ENCODE measurements around the gene SESTD1.

DNA sequence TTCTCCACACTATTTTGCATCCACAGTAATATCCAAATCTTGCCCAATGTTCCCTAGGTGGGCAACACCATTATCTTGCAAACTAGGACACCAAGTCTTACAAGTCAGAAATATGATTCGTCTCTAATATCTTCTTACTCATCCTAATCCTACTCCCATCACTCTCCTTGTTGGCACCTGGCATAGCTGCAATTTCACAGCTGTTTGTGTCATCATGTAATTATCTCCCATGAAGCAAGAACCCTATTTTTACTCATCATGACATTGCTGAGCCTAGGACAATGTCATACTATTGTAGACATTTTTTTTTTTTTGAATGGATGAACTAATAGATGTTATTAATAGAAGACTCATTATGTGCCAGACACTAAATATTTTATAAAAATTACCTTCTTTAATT lies 123.4 kb downstream of the SESTD1 start:
- TF ChIP-seq CTCF (conservative IDR thresholded peaks at IDR 0.05; ENCODE audit: low read depth, low read length) (no peak), EZH2 (IDR thresholded peaks at IDR 0.05; ENCODE audit: borderline replicate concordance, low read depth, low read length, poor library complexity, severe bottlenecking) (no peak)

Measured in A673 (cell line).